Activated naive CD4-positive, alpha-beta T cell treated with anti-CD3 and anti-CD28 coated beads, Interleukin-2, amount 50 U/mL, for 72 hours (primary cell): Measurements from ENCODE around the gene MICALL2. TPM values are rescaled to one million over a fixed set of nuclear protein-coding genes. Genes with fewer than 3 reads are reported as not detected.

Source experiments
- ATAC-seq, 2 donors: fragments of 150-1000 bp; cut with Tn5 transposase; 2 replicates each; pipeline ENCODE4 v1.10.0; 2021; ENCODE audit warnings: mild to moderate bottlenecking in 2 of 2, moderate library complexity in 2 of 2
- DNase-seq, 2 donors: peaks; one replicate each; pipeline ENCODE4 v3.0.0; 2021 to 2022; ENCODE audit warnings: low spot score in 2 of 2
- H3K27ac Mint-ChIP-seq, 2 donors: one replicate each; pipeline ENCODE4 v1.8.0; 2022; ENCODE audit warnings: mild to moderate bottlenecking in 2 of 2, mixed read lengths in 2 of 2
- H3K36me3 Mint-ChIP-seq, 2 donors: one replicate each; pipeline ENCODE4 v1.8.0; 2022; ENCODE audit warnings: mixed read lengths in 2 of 2
- H3K9me3 Mint-ChIP-seq, 2 donors: one replicate each; pipeline ENCODE4 v1.8.0; 2022; ENCODE audit warnings: mixed read lengths in 2 of 2
- total RNA-seq, 2 donors: library from RNA; stranded (reverse); gene quantifications; one replicate each; pipeline ENCODE4 v1.2.3, GENCODE V29; 2022

The MICALL2 gene
- total RNA-seq, 2 donors from 2014 or later: 1.4 to 9.1 TPM

DNA sequence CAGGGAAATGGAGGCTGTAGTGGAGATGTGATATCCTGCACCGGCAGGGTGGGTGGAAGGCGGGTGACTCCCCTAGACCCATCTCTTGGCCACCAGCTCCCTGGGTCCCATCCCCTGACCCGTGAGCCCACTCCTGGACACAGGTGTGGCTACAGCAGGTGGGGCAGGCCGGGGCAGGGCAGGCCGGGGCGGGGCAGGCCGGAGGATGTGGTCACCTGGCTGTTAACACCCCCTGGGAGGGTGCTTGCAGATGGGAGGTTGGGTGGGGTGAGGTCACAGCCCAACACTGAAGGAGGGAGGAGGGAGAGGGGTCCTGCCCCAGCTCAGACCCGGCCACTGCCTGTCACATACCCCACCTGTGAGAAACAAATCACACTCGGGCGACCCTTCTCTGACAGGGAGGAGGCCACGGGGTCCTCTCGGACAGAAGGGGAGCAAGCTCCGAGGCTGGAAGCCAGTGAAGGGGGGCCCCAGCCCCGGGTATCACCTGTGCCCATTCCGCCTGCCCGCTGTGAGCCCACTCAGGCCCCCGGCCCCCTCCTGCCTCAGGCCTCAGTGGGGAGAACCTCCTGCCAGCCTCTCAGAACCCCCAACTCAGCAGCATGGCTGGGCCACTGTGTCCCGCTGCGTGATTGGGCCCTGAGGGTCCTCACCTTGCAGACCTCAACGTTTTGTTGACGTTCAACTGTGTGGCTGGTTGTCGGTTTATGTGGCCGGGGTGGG lies 74.0 kb downstream of the MICALL2 start:
- H3K9me3 Mint-ChIP-seq: peaks cover 0 to 6% of the 10 kb centered on the region in 2 donors
- no peak overlapping the region for H3K27ac Mint-ChIP-seq
- ATAC-seq: no peak
- H3K36me3 Mint-ChIP-seq: peaks cover 0 to 7% of the 10 kb centered on the region in 2 donors
- no peak for DNase-seq

Other genes starting within 250 kb of the MICALL2 start
- not detected for gene UNCX, start 226.6 kb downstream of the MICALL2 start, total RNA-seq
- gene INTS1, start 44.9 kb upstream of the MICALL2 start, total RNA-seq: 10 to 100 TPM; 84.6 to 85.0 TPM
- gene MAFK, start 71.2 kb upstream of the MICALL2 start, total RNA-seq: 10 to 100 TPM; 34.1 to 37.3 TPM
- under 1 TPM; 0.12 to 0.73 TPM for gene TMEM184A, start 96.7 kb upstream of the MICALL2 start, total RNA-seq
- gene PSMG3, start 110.6 kb upstream of the MICALL2 start, total RNA-seq: 10 to 100 TPM; 26.8 to 36.4 TPM
- gene ELFN1, start 210.8 kb upstream of the MICALL2 start, total RNA-seq: under 1 TPM in 1 of 2 donors, not detected in 1; 0.07 TPM